Esophagus squamous epithelium (tissue), 4 donors: ENCODE results near the gene EXOSC9.

Experiments used
- POLR2A ChIP-seq, 4 donors: fragments of 450-650 bp; IDR thresholded peaks; one replicate each; pipeline ENCODE4 v1.6.1; 2017; ENCODE audit warnings: antibody characterized with exemption in 4 of 4, mild to moderate bottlenecking in 4 of 4, moderate library complexity in 3 of 4
- TF ChIP-seq, protein P1 (sequence below), 6 experiments: fragments of 450-650 bp in 4 of 6; fragments of 200-600 bp in 2 of 6; sonication (generic) in 2 of 6; IDR thresholded peaks; one replicate each; pipeline ENCODE4 v1.5.1; 2016 to 2019; ENCODE audit warnings: antibody characterized with exemption in 6 of 6, mild to moderate bottlenecking in 4 of 6, moderate library complexity in 4 of 6

- TF ChIP-seq, protein P1, sequence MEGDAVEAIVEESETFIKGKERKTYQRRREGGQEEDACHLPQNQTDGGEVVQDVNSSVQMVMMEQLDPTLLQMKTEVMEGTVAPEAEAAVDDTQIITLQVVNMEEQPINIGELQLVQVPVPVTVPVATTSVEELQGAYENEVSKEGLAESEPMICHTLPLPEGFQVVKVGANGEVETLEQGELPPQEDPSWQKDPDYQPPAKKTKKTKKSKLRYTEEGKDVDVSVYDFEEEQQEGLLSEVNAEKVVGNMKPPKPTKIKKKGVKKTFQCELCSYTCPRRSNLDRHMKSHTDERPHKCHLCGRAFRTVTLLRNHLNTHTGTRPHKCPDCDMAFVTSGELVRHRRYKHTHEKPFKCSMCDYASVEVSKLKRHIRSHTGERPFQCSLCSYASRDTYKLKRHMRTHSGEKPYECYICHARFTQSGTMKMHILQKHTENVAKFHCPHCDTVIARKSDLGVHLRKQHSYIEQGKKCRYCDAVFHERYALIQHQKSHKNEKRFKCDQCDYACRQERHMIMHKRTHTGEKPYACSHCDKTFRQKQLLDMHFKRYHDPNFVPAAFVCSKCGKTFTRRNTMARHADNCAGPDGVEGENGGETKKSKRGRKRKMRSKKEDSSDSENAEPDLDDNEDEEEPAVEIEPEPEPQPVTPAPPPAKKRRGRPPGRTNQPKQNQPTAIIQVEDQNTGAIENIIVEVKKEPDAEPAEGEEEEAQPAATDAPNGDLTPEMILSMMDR (IDR thresholded peaks at IDR 0.05), result no peak
- TF ChIP-seq POLR2A (IDR thresholded peaks at IDR 0.05), result no peak
These were observed 16.1 kb upstream of the EXOSC9 start for GRCh38 chr4:121784975-121785374.
